Measurements from ENCODE around the gene C1QTNF12. TPM values are rescaled to one million over a fixed set of nuclear protein-coding genes. Genes with fewer than 3 reads are reported as not detected.
A peak's percentile ranks its signal among the peaks of the same experiment; 100 is the strongest.

C1QTNF12 gene
- total RNA-seq, 2 experiments from 2014 or later: 3.4 to 4.8 TPM

- no peak overlapping the region for H3K27ac ChIP-seq (ENCODE audit: low read depth in 1 of 2, low read length in 2 of 2)
- no peaks in the 10 kb centered on the region for H3K27me3 ChIP-seq (ENCODE audit: control insufficient read depth in 1 of 2, insufficient read depth in 2 of 2, low read length in 2 of 2)
- H3K36me3 ChIP-seq (ENCODE audit: insufficient read depth, low read length): no peaks in the 10 kb centered on the region
- H3K4me1 ChIP-seq (ENCODE audit: insufficient read depth, low read length): peaks cover 8% of the 10 kb centered on the region
- H3K4me3 ChIP-seq (ENCODE audit: low read length): no peak overlapping the region
- Mint-ChIP-seq H3K4me3 (no peak overlapping the region), H3K4me1 (ENCODE audit: low read depth) (no peaks in the 10 kb centered on the region), H3K27me3 (no peaks in the 10 kb centered on the region), H3K36me3 (ENCODE audit: low read depth) (no peaks in the 10 kb centered on the region), H3K27ac (no peak overlapping the region), H3K9me3 (no peaks in the 10 kb centered on the region)
- DNase-seq (no peak), ATAC-seq (ENCODE audit: poor library complexity) (no peak)
- no peaks in the 10 kb centered on the region for H3K9me3 ChIP-seq (ENCODE audit: control insufficient read depth in 1 of 2, insufficient read depth in 1 of 2, low read length in 2 of 2)
- TF ChIP-seq CTCF (IDR thresholded peaks at IDR 0.05): no peak
- intact Hi-C loops (cut with DNase I, micrococcal nuclease): no loop called here
- CTCF ChIA-PET: no interaction called here
- POLR2A ChIA-PET: no interaction called here
Measured at GRCh38 chr1:1279028-1279427, 32.5 kb upstream of the C1QTNF12 start.

- Histone ChIP-seq H3K4me3 (ENCODE audit: low read length) (no peak overlapping the region), H3K9me3 (ENCODE audit: control insufficient read depth in 1 of 2, insufficient read depth in 1 of 2, low read length in 2 of 2) (no peaks in the 10 kb centered on the region), H3K27ac (ENCODE audit: low read depth in 1 of 2, low read length in 2 of 2) (no peak overlapping the region), H3K4me1 (ENCODE audit: insufficient read depth, low read length) (peaks cover 8% of the 10 kb centered on the region), H3K36me3 (ENCODE audit: insufficient read depth, low read length) (no peaks in the 10 kb centered on the region), H3K27me3 (ENCODE audit: control insufficient read depth in 1 of 2, insufficient read depth in 2 of 2, low read length in 2 of 2) (no peaks in the 10 kb centered on the region)
- H3K27ac Mint-ChIP-seq: no peak overlapping the region
- no peak overlapping the region for H3K4me3 Mint-ChIP-seq
- no peaks in the 10 kb centered on the region for H3K4me1 Mint-ChIP-seq (ENCODE audit: low read depth)
- H3K27me3 Mint-ChIP-seq: no peaks in the 10 kb centered on the region
- DNase-seq: no peak
- H3K9me3 Mint-ChIP-seq: no peaks in the 10 kb centered on the region
- no peaks in the 10 kb centered on the region for H3K36me3 Mint-ChIP-seq (ENCODE audit: low read depth)
- TF ChIP-seq CTCF (IDR thresholded peaks at IDR 0.05): no peak
- ChIA-PET CTCF (no interaction called here), POLR2A (no interaction called here)
- intact Hi-C loops (cut with DNase I, micrococcal nuclease): no loop called here
- ATAC-seq (ENCODE audit: poor library complexity): no peak
Measured at GRCh38 chr1:1278620-1279019, 32.1 kb upstream of the C1QTNF12 start.

GRCh38 chr1:1275836-1276235 is 29.3 kb upstream of the C1QTNF12 start:
- POLR2A ChIA-PET: no interaction called here
- DNase-seq: no peak

More at GRCh38 chr1:1275836-1276235, 29.3 kb upstream of the C1QTNF12 start:
- Mint-ChIP-seq H3K27ac (no peak overlapping the region), H3K36me3 (ENCODE audit: low read depth) (peaks cover 10% of the 10 kb centered on the region), H3K4me1 (ENCODE audit: low read depth) (peaks cover 22% of the 10 kb centered on the region), H3K27me3 (no peaks in the 10 kb centered on the region), H3K4me3 (peak overlapping the region; percentile 78), H3K9me3 (no peaks in the 10 kb centered on the region)
- no peak for ATAC-seq (ENCODE audit: poor library complexity)
- H3K27me3 ChIP-seq (ENCODE audit: control insufficient read depth in 1 of 2, insufficient read depth in 2 of 2, low read length in 2 of 2): no peaks in the 10 kb centered on the region
- no peak overlapping the region for H3K4me3 ChIP-seq (ENCODE audit: low read length)
- no peak overlapping the region for H3K27ac ChIP-seq (ENCODE audit: low read depth in 1 of 2, low read length in 2 of 2)
- peaks cover 31% of the 10 kb centered on the region for H3K4me1 ChIP-seq (ENCODE audit: insufficient read depth, low read length)
- H3K9me3 ChIP-seq (ENCODE audit: control insufficient read depth in 1 of 2, insufficient read depth in 1 of 2, low read length in 2 of 2): no peaks in the 10 kb centered on the region
- TF ChIP-seq CTCF (IDR thresholded peaks at IDR 0.05): no peak
- intact Hi-C loops (cut with DNase I, micrococcal nuclease): loop anchor here in 1 of 2 experiments (1.0 to 2.0 kb wide), 3 partner anchors 73 to 159 kb away; partner anchors contain the start of genes AURKAIP1 and DVL1
- peaks cover 7% of the 10 kb centered on the region for H3K36me3 ChIP-seq (ENCODE audit: insufficient read depth, low read length)
- CTCF ChIA-PET: no interaction called here

Data from CD4-positive, alpha-beta T cell (primary cell).